WTC11 (cell line): ENCODE results near the gene ZBTB20. TPM values are rescaled to one million over a fixed set of nuclear protein-coding genes. Genes with fewer than 3 reads are reported as not detected.

Experiments
- ATAC-seq: fragments of 200-7000 bp; cut with Tn5 transposase; 2 replicates; pipeline ENCODE4 v1.10.0; 2021; ENCODE audit warnings: mild to moderate bottlenecking, moderate library complexity
- CTCF ChIA-PET: fragments of 300-600 bp; sonication (Branson Sonifier 250); formaldehyde crosslinking; loops from one replicate; lab custom pipeline; 2021; ENCODE audit warnings: antibody characterized with exemption; lab: Charles Lee
- POLR2A ChIA-PET: fragments of 350-600 bp; sonication (Branson Sonifier 250); formaldehyde crosslinking; loops from one replicate; lab custom pipeline; 2021; ENCODE audit warnings: antibody characterized with exemption; lab: Charles Lee
- DNase-seq: peaks from one replicate; pipeline ENCODE4 v3.0.0; 2021; ENCODE audit warnings: low spot score
- H3K27ac Mint-ChIP-seq: 2 replicates; pipeline ENCODE4 v1.8.0; 2021; ENCODE audit warnings: mixed read lengths
- H3K27me3 Mint-ChIP-seq: 2 replicates; pipeline ENCODE4 v1.8.0; 2021; ENCODE audit warnings: low read depth, mild to moderate bottlenecking, moderate library complexity, mixed read lengths
- H3K36me3 Mint-ChIP-seq: 2 replicates; pipeline ENCODE4 v1.8.0; 2021; ENCODE audit warnings: mixed read lengths
- H3K4me1 Mint-ChIP-seq: 2 replicates; pipeline ENCODE4 v1.8.0; 2022; ENCODE audit warnings: mixed read lengths
- H3K4me3 Mint-ChIP-seq: 2 replicates; pipeline ENCODE4 v1.8.0; 2021; ENCODE audit warnings: mild to moderate bottlenecking, moderate library complexity, mixed read lengths
- H3K9me3 Mint-ChIP-seq: 2 replicates; pipeline ENCODE4 v1.8.0; 2021; ENCODE audit warnings: mixed read lengths
- JAZF1 ChIP-seq: fragments of 250-450 bp; sonication (Bioruptor Pico); IDR thresholded peaks from 2 replicates; pipeline ENCODE4 v1.9.0; 2021; ENCODE audit warnings: moderate library complexity, mild to moderate bottlenecking, inconsistent platforms
- JUN ChIP-seq: sonication (generic); formaldehyde crosslinking; IDR thresholded peaks from 2 replicates; pipeline ENCODE4 v1.8.0; 2023; ENCODE audit warnings: mild to moderate bottlenecking, missing genetic modification reagents
- MXD4 ChIP-seq: fragments of 250-450 bp; sonication (Bioruptor Pico); IDR thresholded peaks from 2 replicates; pipeline ENCODE4 v1.8.0; 2021; ENCODE audit warnings: mild to moderate bottlenecking, moderate library complexity, borderline replicate concordance
- MYBL2 ChIP-seq: sonication (generic); formaldehyde crosslinking; IDR thresholded peaks from 2 replicates; pipeline ENCODE4 v1.8.1; 2023; ENCODE audit warnings: mild to moderate bottlenecking, moderate library complexity, missing genetic modification reagents
- SP1 ChIP-seq: sonication (generic); formaldehyde crosslinking; conservative IDR thresholded peaks from 2 replicates; pipeline ENCODE4 v1.8.1; 2022; ENCODE audit warnings: missing genetic modification reagents
- ZNF138 ChIP-seq: sonication (generic); formaldehyde crosslinking; conservative IDR thresholded peaks from 2 replicates; pipeline ENCODE4 v1.8.1; 2022; ENCODE audit warnings: mild to moderate bottlenecking, moderate library complexity, missing genetic modification reagents
- ZNF317 ChIP-seq: sonication (generic); formaldehyde crosslinking; IDR thresholded peaks from 2 replicates; pipeline ENCODE4 v1.8.1; 2023; ENCODE audit warnings: low read depth, mild to moderate bottlenecking, moderate library complexity, missing genetic modification reagents, borderline replicate concordance
- total RNA-seq: library from RNA; stranded (reverse); gene quantifications from 3 replicates; pipeline ENCODE4 v1.2.3, GENCODE V29; 2021
- TF ChIP-seq, protein P1 (sequence below): fragments of 200-600 bp; IDR thresholded peaks from 2 replicates; pipeline ENCODE4 v1.8.0; 2022; ENCODE audit warnings: antibody characterized with exemption
- TF ChIP-seq, protein P2 (sequence below): sonication (generic); formaldehyde crosslinking; IDR thresholded peaks from 2 replicates; pipeline ENCODE4 v1.8.1; 2022; ENCODE audit warnings: low read depth, mild to moderate bottlenecking, moderate library complexity, missing genetic modification reagents, borderline replicate concordance
- TF ChIP-seq, protein P3 (sequence below): sonication (generic); formaldehyde crosslinking; IDR thresholded peaks from 2 replicates; pipeline ENCODE4 v1.8.1; 2022; ENCODE audit warnings: mild to moderate bottlenecking, moderate library complexity, missing genetic modification reagents
- TF ChIP-seq, protein P4 (sequence below): sonication (generic); formaldehyde crosslinking; IDR thresholded peaks from 2 replicates; pipeline ENCODE4 v1.8.0; 2022; ENCODE audit warnings: mild to moderate bottlenecking, missing genetic modification reagents
- TF ChIP-seq, protein P5 (sequence below): sonication (generic); formaldehyde crosslinking; IDR thresholded peaks from 2 replicates; pipeline ENCODE4 v1.8.1; 2022; ENCODE audit warnings: missing genetic modification reagents, borderline replicate concordance

The ZBTB20 gene
- total RNA-seq, 1 experiment from 2014 or later = 1.5 TPM

DNA sequence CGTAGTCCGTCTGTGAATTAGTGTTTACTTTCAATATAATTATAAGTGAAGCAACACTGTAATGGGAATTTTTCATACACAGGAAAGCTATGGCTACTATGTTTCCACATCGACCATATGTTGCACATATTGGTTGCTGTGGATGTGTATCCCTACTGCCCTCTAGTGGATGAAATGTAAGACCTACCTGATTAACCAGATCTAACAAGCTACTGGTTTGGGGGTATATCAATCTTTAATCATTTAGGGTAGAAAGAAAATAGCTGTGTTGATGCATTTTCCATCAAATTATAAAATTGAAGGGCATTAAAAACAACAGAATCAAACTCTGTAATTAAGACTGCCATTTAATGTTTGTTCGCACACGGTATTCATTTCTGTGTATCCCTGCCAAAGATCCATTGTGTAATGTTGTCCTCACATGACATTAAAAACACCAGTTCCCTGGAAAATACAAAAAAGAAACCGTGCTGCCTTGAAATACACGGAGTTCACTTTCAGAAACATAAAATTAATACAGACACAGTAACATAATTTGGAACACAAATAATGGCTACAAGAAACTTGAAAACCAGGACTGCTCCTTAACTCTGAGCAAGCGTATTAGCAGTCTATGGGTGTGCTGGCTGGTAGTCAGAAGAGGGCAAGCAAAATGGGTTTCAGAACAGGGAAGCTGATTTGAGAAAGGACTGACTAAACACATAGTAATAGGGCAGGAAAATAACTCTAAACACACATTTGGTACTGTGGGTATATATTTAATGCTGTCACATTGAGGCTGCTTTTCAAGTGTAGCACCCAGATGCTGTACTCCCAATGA is 728.2 kb downstream of the ZBTB20 start:
- no peak for TF ChIP-seq ZNF138 (CRISPR knock-in tag)
- TF ChIP-seq, protein P1, sequence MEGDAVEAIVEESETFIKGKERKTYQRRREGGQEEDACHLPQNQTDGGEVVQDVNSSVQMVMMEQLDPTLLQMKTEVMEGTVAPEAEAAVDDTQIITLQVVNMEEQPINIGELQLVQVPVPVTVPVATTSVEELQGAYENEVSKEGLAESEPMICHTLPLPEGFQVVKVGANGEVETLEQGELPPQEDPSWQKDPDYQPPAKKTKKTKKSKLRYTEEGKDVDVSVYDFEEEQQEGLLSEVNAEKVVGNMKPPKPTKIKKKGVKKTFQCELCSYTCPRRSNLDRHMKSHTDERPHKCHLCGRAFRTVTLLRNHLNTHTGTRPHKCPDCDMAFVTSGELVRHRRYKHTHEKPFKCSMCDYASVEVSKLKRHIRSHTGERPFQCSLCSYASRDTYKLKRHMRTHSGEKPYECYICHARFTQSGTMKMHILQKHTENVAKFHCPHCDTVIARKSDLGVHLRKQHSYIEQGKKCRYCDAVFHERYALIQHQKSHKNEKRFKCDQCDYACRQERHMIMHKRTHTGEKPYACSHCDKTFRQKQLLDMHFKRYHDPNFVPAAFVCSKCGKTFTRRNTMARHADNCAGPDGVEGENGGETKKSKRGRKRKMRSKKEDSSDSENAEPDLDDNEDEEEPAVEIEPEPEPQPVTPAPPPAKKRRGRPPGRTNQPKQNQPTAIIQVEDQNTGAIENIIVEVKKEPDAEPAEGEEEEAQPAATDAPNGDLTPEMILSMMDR = peak; percentile 69
- TF ChIP-seq, all 79 proteins: peak for 1
- H3K9me3 Mint-ChIP-seq = no peaks in the 10 kb centered on the region
- CTCF ChIA-PET = interaction anchor here (0.6 to 3.9 kb wide), 35 partner anchors 9 to 297 kb away, joined by 3 to 46 read pairs (median 5); no protein-coding TSS in a partner anchor
- DNase-seq (no peak), ATAC-seq (peak; percentile 90)
- POLR2A ChIA-PET = interaction anchor here (0.6 to 1.0 kb wide), 2 partner anchors 35 to 128 kb away, joined by 3 to 8 read pairs; no protein-coding TSS in a partner anchor
- no peak overlapping the region for H3K4me3 Mint-ChIP-seq
- H3K27ac Mint-ChIP-seq = no peak overlapping the region
- no peaks in the 10 kb centered on the region for H3K27me3 Mint-ChIP-seq
- H3K4me1 Mint-ChIP-seq = peaks cover 12% of the 10 kb centered on the region
- no peaks in the 10 kb centered on the region for H3K36me3 Mint-ChIP-seq

DNA sequence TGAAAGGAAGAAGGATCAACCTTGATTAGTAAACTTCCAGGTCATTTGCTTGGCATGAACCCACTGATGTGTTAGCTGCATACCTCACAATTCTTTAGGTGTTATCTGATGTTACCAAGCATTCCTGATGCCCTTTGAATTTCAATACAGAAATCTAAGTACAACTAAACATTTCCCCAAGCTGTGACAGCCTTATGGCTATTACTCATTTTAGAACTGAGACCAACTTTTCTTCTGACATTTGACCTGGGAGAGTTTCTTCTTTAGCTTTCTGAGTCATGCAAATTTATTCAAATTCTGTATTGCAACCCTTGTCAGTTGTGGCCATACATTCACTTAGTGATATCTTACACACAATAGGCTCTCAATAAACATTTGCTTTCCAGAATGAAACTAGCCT is 729.0 kb downstream of the ZBTB20 start:
- ChIA-PET POLR2A (interaction anchor here (1.0 kb wide), 2 partner anchors 9 to 127 kb away, joined by 3 to 16 read pairs; no protein-coding TSS in a partner anchor), CTCF (interaction anchor here (0.6 to 3.9 kb wide), 33 partner anchors 8 to 296 kb away, joined by 3 to 46 read pairs (median 5); no protein-coding TSS in a partner anchor)
- Mint-ChIP-seq H3K4me3 (no peak overlapping the region), H3K4me1 (peaks cover 12% of the 10 kb centered on the region), H3K9me3 (no peaks in the 10 kb centered on the region), H3K27ac (no peak overlapping the region), H3K27me3 (no peaks in the 10 kb centered on the region), H3K36me3 (no peaks in the 10 kb centered on the region)
- DNase-seq = no peak
- no peak for ATAC-seq
- TF ChIP-seq, protein P2, sequence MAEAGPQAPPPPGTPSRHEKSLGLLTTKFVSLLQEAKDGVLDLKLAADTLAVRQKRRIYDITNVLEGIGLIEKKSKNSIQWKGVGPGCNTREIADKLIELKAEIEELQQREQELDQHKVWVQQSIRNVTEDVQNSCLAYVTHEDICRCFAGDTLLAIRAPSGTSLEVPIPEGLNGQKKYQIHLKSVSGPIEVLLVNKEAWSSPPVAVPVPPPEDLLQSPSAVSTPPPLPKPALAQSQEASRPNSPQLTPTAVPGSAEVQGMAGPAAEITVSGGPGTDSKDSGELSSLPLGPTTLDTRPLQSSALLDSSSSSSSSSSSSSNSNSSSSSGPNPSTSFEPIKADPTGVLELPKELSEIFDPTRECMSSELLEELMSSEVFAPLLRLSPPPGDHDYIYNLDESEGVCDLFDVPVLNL (CRISPR knock-in tag) = no peak
- TF ChIP-seq MYBL2 (CRISPR knock-in tag) (no peak), ZNF317 (CRISPR knock-in tag) (no peak), JUN (no peak), JAZF1 (CRISPR knock-in tag) (no peak), MXD4 (CRISPR knock-in tag) (no peak)
- TF ChIP-seq, protein P3, sequence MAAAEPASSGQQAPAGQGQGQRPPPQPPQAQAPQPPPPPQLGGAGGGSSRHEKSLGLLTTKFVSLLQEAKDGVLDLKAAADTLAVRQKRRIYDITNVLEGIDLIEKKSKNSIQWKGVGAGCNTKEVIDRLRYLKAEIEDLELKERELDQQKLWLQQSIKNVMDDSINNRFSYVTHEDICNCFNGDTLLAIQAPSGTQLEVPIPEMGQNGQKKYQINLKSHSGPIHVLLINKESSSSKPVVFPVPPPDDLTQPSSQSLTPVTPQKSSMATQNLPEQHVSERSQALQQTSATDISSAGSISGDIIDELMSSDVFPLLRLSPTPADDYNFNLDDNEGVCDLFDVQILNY (CRISPR knock-in tag) = no peak
- TF ChIP-seq, protein P4, sequence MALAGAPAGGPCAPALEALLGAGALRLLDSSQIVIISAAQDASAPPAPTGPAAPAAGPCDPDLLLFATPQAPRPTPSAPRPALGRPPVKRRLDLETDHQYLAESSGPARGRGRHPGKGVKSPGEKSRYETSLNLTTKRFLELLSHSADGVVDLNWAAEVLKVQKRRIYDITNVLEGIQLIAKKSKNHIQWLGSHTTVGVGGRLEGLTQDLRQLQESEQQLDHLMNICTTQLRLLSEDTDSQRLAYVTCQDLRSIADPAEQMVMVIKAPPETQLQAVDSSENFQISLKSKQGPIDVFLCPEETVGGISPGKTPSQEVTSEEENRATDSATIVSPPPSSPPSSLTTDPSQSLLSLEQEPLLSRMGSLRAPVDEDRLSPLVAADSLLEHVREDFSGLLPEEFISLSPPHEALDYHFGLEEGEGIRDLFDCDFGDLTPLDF = no peak

DNA sequence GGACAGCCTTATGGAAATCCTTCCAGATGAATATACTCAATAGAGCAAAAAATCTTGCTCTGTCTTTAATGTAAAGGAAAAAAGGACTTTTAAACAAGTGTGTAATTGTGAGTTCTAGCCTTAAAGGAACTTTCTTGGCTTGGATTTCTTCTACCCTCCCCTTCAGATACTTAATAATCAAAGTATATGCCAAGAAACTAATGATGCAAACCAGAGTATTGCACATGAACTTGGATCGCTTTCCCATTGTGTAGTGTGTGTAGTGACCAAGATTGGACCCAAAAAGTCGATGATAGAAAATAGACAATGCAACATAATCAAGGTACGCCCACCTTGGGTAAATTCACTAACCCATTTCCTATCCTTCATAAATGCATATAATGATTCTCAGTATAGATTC is 729.4 kb downstream of the ZBTB20 start:
- CTCF ChIA-PET = interaction anchor here (1.2 to 3.9 kb wide), 11 partner anchors 8 to 265 kb away, joined by 3 to 46 read pairs (median 10); no protein-coding TSS in a partner anchor
- no peak for ATAC-seq
- Mint-ChIP-seq H3K36me3 (no peaks in the 10 kb centered on the region), H3K27me3 (no peaks in the 10 kb centered on the region)
- POLR2A ChIA-PET = interaction anchor here (1.0 kb wide), 1 partner anchor 9 kb away, joined by 16 read pairs; no protein-coding TSS in a partner anchor
- TF ChIP-seq, protein P5, sequence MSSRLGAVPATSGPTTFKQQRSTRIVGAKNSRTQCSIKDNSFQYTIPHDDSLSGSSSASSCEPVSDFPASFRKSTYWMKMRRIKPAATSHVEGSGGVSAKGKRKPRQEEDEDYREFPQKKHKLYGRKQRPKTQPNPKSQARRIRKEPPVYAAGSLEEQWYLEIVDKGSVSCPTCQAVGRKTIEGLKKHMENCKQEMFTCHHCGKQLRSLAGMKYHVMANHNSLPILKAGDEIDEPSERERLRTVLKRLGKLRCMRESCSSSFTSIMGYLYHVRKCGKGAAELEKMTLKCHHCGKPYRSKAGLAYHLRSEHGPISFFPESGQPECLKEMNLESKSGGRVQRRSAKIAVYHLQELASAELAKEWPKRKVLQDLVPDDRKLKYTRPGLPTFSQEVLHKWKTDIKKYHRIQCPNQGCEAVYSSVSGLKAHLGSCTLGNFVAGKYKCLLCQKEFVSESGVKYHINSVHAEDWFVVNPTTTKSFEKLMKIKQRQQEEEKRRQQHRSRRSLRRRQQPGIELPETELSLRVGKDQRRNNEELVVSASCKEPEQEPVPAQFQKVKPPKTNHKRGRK = no peak
- TF ChIP-seq SP1 (CRISPR knock-in tag) = no peak
- TF ChIP-seq, all 79 proteins: peak for 0
- Mint-ChIP-seq H3K4me3 (no peak overlapping the region), H3K9me3 (no peaks in the 10 kb centered on the region), H3K4me1 (peaks cover 15% of the 10 kb centered on the region), H3K27ac (peak overlapping the region; percentile 52; the same call in 1 of the 2 replicates)
- no peak for DNase-seq
